ENCODE measurements around the gene BASP1. TPM values are rescaled to one million over a fixed set of nuclear protein-coding genes. Genes with fewer than 3 reads are reported as not detected.

BASP1 gene
- total RNA-seq, 2 donors from 2014 or later: 60.3 to 63.0 TPM

- Mint-ChIP-seq H3K27ac (no peak overlapping the region), H3K4me3 (no peak overlapping the region), H3K27me3 (ENCODE audit: insufficient read depth) (no peaks in the 10 kb centered on the region), H3K4me1 (peaks cover 24% of the 10 kb centered on the region), H3K36me3 (ENCODE audit: low read depth) (peaks cover 30% of the 10 kb centered on the region), H3K9me3 (no peaks in the 10 kb centered on the region)
- peaks cover 4% of the 10 kb centered on the region for H3K9me3 ChIP-seq (ENCODE audit: control insufficient read depth, low read length)
- no peak for DNase-seq
- WGBS, 2 experiments (ENCODE audit: insufficient coverage in 1 of 2, insufficient read length in 1 of 2): 88 to 94% methylated on average over 1 of the region's 1 CpG
- H3K4me1 ChIP-seq (ENCODE audit: control insufficient read depth, insufficient read depth, low read length): peaks cover 9% of the 10 kb centered on the region
- H3K36me3 ChIP-seq (ENCODE audit: control insufficient read depth, insufficient read depth, low read length): peaks cover 37% of the 10 kb centered on the region
- no peak overlapping the region for H3K4me3 ChIP-seq (ENCODE audit: low read length)
- TF ChIP-seq CTCF (conservative IDR thresholded peaks at IDR 0.05): no peak
- H3K27me3 ChIP-seq (ENCODE audit: control insufficient read depth, insufficient read depth, low read length, poor library complexity, severe bottlenecking): no peaks in the 10 kb centered on the region
- no peak overlapping the region for H3K27ac ChIP-seq (ENCODE audit: low read depth, low read length)
- no peak overlapping the region for H3K9ac ChIP-seq (ENCODE audit: extremely low read depth, low read length, poor library complexity, severe bottlenecking)
Measured at GRCh38 chr5:17252543-17252942, 35.1 kb downstream of the BASP1 start.

- no peaks in the 10 kb centered on the region for H3K27me3 ChIP-seq (ENCODE audit: control insufficient read depth, insufficient read depth, low read length, poor library complexity, severe bottlenecking)
- Mint-ChIP-seq H3K4me1 (peaks cover 32% of the 10 kb centered on the region), H3K27me3 (ENCODE audit: insufficient read depth) (no peaks in the 10 kb centered on the region), H3K36me3 (ENCODE audit: low read depth) (peaks cover 48% of the 10 kb centered on the region), H3K27ac (no peak overlapping the region), H3K9me3 (peaks cover 18% of the 10 kb centered on the region), H3K4me3 (no peak overlapping the region)
- 97 to 100% methylated on average over 3 to 6 of the region's 6 CpGs for WGBS, 2 experiments (ENCODE audit: insufficient coverage in 1 of 2, insufficient read length in 1 of 2)
- H3K9me3 ChIP-seq (ENCODE audit: control insufficient read depth, low read length): peaks cover 29% of the 10 kb centered on the region
- H3K4me3 ChIP-seq (ENCODE audit: low read length): no peak overlapping the region
- peaks cover 50% of the 10 kb centered on the region for H3K36me3 ChIP-seq (ENCODE audit: control insufficient read depth, insufficient read depth, low read length)
- H3K4me1 ChIP-seq (ENCODE audit: control insufficient read depth, insufficient read depth, low read length): peaks cover 9% of the 10 kb centered on the region
- H3K9ac ChIP-seq (ENCODE audit: extremely low read depth, low read length, poor library complexity, severe bottlenecking): no peak overlapping the region
- no peak for TF ChIP-seq CTCF (conservative IDR thresholded peaks at IDR 0.05)
- DNase-seq: no peak
- H3K27ac ChIP-seq (ENCODE audit: low read depth, low read length): no peak overlapping the region
Measured at GRCh38 chr5:17255471-17256021, 38.1 kb downstream of the BASP1 start.

- Histone ChIP-seq H3K27ac (ENCODE audit: low read depth, low read length) (no peak overlapping the region), H3K4me1 (ENCODE audit: control insufficient read depth, insufficient read depth, low read length) (peaks cover 9% of the 10 kb centered on the region), H3K4me3 (ENCODE audit: low read length) (no peak overlapping the region), H3K27me3 (ENCODE audit: control insufficient read depth, insufficient read depth, low read length, poor library complexity, severe bottlenecking) (no peaks in the 10 kb centered on the region), H3K36me3 (ENCODE audit: control insufficient read depth, insufficient read depth, low read length) (peaks cover 54% of the 10 kb centered on the region), H3K9me3 (ENCODE audit: control insufficient read depth, low read length) (peaks cover 29% of the 10 kb centered on the region), H3K9ac (ENCODE audit: extremely low read depth, low read length, poor library complexity, severe bottlenecking) (no peak overlapping the region)
- Mint-ChIP-seq H3K27ac (no peak overlapping the region), H3K9me3 (peaks cover 18% of the 10 kb centered on the region), H3K4me3 (no peak overlapping the region), H3K27me3 (ENCODE audit: insufficient read depth) (no peaks in the 10 kb centered on the region), H3K4me1 (peaks cover 33% of the 10 kb centered on the region), H3K36me3 (ENCODE audit: low read depth) (peaks cover 50% of the 10 kb centered on the region)
- TF ChIP-seq CTCF (conservative IDR thresholded peaks at IDR 0.05): no peak
- WGBS, 2 experiments (ENCODE audit: insufficient coverage in 1 of 2, insufficient read length in 1 of 2): 91 to 100% methylated on average over 1 to 2 of the region's 3 CpGs
- no peak for DNase-seq
Measured at GRCh38 chr5:17256171-17256570, 38.7 kb downstream of the BASP1 start.
